Adrenal gland (tissue), 5 donors: Measurements from ENCODE around the gene NXNL2.

Experiments used
- CTCF ChIP-seq, 6 experiments: fragments of 450-650 bp in 4 of 6; fragments of 200-600 bp in 2 of 6; sonication (generic) in 1 of 6; IDR thresholded peaks; 1 replicate in 5 of 6; 2 replicates in 1 of 6; pipeline versions ENCODE4 v1.5.1 to v1.8.0; 2016 to 2021; ENCODE audit warnings: antibody characterized with exemption in 6 of 6, mild to moderate bottlenecking in 2 of 6, moderate library complexity in 1 of 6
- POLR2A ChIP-seq, 2 donors: fragments of 450-650 bp; IDR thresholded peaks; one replicate each; pipeline ENCODE4 v1.6.1; 2017; ENCODE audit warnings: antibody characterized with exemption in 2 of 2, mild to moderate bottlenecking in 2 of 2, moderate library complexity in 1 of 2
- donor health status: DM: no; HTN: no; CAD: no.

- peak; percentile 72 to 84 (median 79) for TF ChIP-seq CTCF (IDR thresholded peaks at IDR 0.05)
- no peak for TF ChIP-seq POLR2A (IDR thresholded peaks at IDR 0.05)
Measured at GRCh38 chr9:88593537-88594185, 58.7 kb downstream of the NXNL2 start.
